HG03097 (cell line): Measurements from ENCODE around the gene NCAPH2.

Experiments used
- ATAC-seq: cut with Tn5 transposase; IDR thresholded peaks from one replicate; pipeline ENCODE4 v1.9.1; 2021; ENCODE audit not compliant: unreplicated experiment, low FRiP score

NCAPH2 gene

DNA sequence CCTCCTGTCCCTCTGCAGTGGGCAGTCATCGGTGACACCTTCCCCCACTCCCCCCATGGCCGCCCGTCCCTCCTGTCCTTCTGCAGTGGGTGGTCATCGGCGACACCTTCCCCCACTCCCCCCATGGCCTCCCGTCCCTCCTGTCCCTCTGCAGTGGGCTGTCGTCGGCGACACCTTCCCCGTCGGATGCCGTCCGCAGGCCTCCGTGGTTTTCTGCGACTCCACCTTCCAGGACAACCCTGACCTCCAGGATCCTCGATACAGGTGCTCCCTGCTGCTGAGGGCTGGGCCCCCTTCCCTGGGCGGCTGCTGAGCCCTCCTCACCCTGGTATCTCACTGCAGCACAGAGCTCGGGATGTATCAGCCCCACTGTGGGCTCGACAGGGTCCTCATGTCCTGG lies 19.1 kb upstream of the NCAPH2 start:
- ATAC-seq: no peak

DNA sequence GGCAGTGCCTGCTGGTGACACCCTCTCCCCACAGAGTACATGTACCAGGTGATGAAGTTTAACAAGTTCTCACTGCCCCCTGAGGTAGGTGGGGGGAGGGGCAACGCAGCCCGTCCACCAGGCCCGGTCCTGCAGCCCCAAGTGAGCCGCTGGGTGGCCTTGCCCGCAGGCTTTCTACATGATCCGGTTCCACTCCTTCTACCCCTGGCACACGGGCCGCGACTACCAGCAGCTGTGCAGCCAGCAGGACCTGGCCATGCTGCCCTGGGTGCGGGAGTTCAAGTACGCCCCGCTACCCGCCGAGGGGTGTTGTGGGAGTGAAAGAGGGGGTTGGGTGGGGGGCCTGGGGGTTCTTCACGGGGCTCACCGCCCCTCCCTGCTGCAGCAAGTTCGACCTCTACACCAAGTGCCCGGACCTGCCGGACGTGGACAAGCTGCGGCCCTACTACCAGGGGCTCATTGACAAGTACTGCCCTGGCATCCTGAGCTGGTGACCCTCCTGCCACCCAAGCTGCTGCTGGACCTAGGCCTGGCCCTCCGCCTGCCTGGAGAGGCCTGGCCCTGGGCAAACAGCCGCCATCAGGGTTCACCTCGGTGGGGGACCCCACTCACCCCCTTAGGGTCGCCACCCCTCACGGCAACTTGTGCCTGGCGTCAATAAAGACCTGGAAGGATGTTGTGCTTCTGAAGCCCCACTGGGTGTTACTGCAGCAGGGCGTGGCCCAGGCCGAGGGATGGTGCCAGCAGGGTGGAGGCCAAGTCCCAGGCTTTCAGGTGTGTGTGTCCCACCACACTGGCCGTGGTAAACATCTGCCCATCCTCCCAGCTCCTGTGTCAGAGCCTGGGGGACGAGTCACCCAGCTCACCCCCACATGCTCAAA lies 18.4 kb upstream of the NCAPH2 start:
- no peak for ATAC-seq

DNA sequence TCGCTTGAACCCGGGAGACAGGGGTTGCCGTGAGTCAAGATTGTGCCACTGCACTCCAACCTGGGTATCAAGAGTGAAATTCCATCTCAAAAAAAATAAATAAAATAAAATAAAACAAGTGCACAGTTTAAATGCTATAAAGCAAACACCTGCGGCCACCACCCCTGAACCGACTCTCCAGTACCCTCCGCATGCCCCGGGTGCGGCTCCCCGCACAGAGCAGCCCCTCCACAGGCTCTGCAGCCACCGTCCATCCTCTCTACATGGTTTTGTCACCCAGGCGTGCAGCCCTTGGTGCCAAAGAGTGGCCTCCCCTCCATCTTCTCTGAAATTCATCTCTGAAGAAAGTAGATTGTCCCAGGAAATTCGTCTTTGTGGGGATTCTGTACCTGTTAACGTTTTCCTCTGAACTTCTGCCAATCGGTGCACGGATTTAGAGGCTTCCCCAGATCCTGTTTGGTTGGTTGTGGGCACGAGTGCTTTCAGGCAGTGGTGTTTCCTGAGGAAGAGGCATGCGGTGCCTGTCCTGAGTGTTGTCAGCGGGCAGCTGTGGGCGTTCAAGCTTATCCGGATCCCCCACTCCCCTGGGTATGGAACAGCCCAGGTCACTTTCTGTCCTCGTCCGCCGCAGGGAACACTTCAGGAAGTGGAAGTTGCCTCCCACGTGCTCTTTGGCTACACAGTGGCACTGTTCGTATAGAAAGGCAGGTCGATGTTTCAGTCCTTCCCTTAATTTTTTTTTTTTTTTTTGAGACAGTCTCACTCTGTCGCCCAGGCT lies 17.3 kb upstream of the NCAPH2 start:
- ATAC-seq: no peak

- no peak for ATAC-seq
These were observed 10.9 kb upstream of the NCAPH2 start for GRCh38 chr22:50497093-50497492.

GRCh38 chr22:50498322-50498890 lies 9.6 kb upstream of the NCAPH2 start:
- no peak for ATAC-seq

DNA sequence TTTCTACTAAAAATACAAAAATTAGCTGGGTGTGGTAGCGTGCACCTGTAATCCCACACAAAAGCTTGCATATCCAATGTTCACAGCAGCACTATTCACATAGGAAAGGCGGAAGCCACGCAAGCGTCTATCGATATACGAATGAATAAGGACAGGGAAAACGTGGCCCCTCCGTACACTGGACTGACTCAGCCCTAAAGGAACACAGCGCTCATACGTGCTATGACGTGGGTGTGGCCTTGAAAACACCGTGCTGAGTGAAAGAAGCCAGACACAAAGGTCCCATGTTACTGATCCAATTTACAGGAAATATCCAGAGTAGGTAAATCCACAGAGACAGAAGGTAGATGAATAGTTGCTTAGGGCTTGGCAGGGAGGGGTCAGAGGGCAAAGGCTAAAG lies 7.6 kb upstream of the NCAPH2 start:
- no peak for ATAC-seq

DNA sequence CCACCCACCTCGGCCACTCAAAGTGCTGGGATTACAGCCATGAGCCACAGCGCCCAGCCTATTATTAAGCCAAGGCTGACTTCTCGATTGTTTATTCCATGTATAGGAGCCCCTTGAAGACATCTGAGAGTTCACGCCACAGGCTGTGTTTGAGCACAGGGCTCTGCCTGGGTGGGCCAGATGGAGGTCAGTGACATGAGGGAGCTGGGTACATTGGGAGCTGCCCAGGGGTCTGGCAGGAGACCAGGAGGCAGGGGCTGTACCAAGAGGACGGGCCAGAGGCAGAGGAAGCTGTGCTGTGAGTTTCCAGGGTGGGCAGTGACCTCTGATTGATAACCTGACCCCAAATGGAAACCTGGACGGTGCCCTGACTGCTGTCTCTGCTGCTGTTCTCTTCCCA lies 5.9 kb upstream of the NCAPH2 start:
- no peak for ATAC-seq

GRCh38 chr22:50502628-50503474 lies 5.2 kb upstream of the NCAPH2 start:
- no peak for ATAC-seq

GRCh38 chr22:50503475-50504145 lies 4.4 kb upstream of the NCAPH2 start:
- no peak for ATAC-seq

- no peak for ATAC-seq
These were observed 3.4 kb upstream of the NCAPH2 start for GRCh38 chr22:50504369-50505211.

- no peak for ATAC-seq
These were observed 2.7 kb upstream of the NCAPH2 start for GRCh38 chr22:50505276-50505775.

GRCh38 chr22:50505776-50506610 lies 2.0 kb upstream of the NCAPH2 start:
- ATAC-seq: no peak

- ATAC-seq: peak; percentile 10
These were observed 1.2 kb upstream of the NCAPH2 start for GRCh38 chr22:50506611-50507420.

GRCh38 chr22:50507421-50507990 lies 518 bp upstream of the NCAPH2 start, which contains the start of gene LMF2:
Gene LMF2 (minus strand): TSS chr22:50507702. CDS start chr22:50507675, 27 bp downstream.
- peak; percentile 48 for ATAC-seq

DNA sequence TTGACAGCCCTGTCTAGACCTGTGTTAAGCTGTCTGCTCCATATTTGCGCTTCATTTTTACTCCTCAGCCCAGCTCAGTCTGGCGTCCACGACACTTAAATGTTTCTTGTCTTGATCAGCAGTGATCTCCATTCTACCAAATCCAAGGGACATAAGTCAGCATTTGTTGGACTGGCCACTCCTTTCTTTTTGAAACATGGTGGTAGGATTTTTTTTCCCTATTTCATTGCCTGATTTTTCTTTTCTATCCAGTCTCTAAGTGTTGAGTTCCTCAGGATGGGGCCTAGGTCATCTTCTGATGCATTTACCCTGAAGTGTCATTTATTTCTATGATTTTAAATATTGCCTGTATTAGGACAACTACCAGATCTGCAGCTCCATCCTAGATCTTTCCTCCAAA lies 873 bp downstream of the NCAPH2 start:
- no peak for ATAC-seq

DNA sequence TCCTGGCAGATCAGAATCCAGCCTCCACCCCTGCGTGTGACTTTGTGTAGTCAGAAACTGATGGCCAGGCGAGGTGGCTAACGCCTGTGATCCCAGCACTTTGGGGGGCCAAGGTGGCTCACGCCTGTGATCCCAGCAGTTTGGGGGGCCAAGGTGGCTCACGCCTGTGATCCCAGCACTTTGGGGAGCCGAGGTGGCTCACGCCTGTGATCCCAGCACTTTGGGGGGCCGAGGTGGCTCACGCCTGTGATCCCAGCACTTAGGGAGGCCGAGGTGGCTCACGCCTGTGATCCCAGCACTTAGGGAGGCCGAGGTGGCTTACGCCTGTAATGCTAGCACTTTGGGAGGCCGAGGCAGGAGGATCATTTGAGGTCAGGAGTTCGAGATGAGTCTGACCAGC lies 5.2 kb downstream of the NCAPH2 start:
- ATAC-seq: no peak

GRCh38 chr22:50516068-50516467 lies 8.0 kb downstream of the NCAPH2 start:
- no peak for ATAC-seq
